ENCODE results near the gene TFDP2.

- TF ChIP-seq, protein P1, sequence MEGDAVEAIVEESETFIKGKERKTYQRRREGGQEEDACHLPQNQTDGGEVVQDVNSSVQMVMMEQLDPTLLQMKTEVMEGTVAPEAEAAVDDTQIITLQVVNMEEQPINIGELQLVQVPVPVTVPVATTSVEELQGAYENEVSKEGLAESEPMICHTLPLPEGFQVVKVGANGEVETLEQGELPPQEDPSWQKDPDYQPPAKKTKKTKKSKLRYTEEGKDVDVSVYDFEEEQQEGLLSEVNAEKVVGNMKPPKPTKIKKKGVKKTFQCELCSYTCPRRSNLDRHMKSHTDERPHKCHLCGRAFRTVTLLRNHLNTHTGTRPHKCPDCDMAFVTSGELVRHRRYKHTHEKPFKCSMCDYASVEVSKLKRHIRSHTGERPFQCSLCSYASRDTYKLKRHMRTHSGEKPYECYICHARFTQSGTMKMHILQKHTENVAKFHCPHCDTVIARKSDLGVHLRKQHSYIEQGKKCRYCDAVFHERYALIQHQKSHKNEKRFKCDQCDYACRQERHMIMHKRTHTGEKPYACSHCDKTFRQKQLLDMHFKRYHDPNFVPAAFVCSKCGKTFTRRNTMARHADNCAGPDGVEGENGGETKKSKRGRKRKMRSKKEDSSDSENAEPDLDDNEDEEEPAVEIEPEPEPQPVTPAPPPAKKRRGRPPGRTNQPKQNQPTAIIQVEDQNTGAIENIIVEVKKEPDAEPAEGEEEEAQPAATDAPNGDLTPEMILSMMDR (IDR thresholded peaks at IDR 0.05): no peak
- no peak for TF ChIP-seq POLR2A (IDR thresholded peaks at IDR 0.05)
Observed at GRCh38 chr3:141942006-141942405, 207.3 kb downstream of the TFDP2 start.
